ENCODE data around the gene PPP2R5E. TPM values are rescaled to one million over a fixed set of nuclear protein-coding genes. Genes with fewer than 3 reads are reported as not detected.

Gene PPP2R5E
- total and polyA plus RNA-seq, 4 donors, result 6.0 to 13.1 (median 8.4) TPM

DNA sequence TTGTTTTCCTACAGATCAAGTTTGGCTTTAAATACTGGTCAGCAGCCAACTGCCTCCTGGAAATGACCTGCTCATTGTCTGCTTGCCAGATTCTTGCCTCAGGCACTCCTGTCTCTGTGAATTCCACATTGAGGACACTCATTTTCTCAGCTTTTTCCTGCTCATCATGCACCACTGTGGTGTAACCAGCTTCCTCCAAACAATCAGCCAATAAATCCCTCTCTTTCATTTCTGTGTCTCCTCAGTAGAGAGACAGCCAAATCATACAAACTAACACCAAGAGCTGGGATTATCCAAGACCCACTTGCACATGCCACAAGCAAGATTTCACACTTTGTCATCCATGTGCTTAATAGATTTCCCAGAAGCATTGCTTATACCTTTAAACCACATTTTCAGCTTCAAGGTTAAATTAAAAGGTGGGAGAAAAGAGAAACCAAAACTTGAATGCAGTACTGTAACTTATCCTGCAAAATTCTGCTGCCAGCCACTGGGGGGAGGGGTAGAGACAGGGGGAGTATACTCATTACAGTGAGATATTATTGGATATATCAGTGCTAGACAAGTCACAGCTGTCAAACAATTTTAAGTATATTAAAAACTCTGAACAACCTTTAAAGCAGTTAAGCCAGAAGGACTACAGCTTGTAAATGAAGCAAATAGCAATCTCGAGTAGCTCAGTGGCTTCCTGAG, 105.0 kb downstream of the PPP2R5E start:
- no peaks in the 10 kb centered on the region for H3K36me3 ChIP-seq (ENCODE audit: control insufficient read depth in 4 of 4, insufficient read depth in 3 of 4, low read depth in 1 of 4, low read length in 3 of 4)
- H3K27me3 ChIP-seq (ENCODE audit: control insufficient read depth in 4 of 4, insufficient read depth in 4 of 4, low read length in 3 of 4), result no peaks in the 10 kb centered on the region
- TF ChIP-seq SP1 (IDR thresholded peaks at IDR 0.05) (peak; percentile 86), JUND (IDR thresholded peaks at IDR 0.05) (peak; percentile 62 to 74), YY1 (IDR thresholded peaks at IDR 0.05) (peak; percentile 78), HNF4A (conservative IDR thresholded peaks at IDR 0.05) (peak; percentile 64 to 74), HNF4G (IDR thresholded peaks at IDR 0.05) (peak; percentile 32), EGR1 (IDR thresholded peaks at IDR 0.05; ENCODE audit: low read depth in 2 of 2) (peak in 1 of 2 donors; percentile 34), TAF1 (conservative IDR thresholded peaks at IDR 0.05) (no peak), RAD21 (IDR thresholded peaks at IDR 0.05) (peak; percentile 49 to 59), FOXA2 (IDR thresholded peaks at IDR 0.05) (no peak), GABPA (IDR thresholded peaks at IDR 0.05 in 1 of 2, conservative IDR thresholded peaks at IDR 0.05 in 1 of 2) (no peak), NR2F2 (IDR thresholded peaks at IDR 0.05) (no peak), RXRA (IDR thresholded peaks at IDR 0.05) (peak; percentile 68 to 75), FOXA1 (IDR thresholded peaks at IDR 0.05) (no peak)
- TF ChIP-seq, protein P1, sequence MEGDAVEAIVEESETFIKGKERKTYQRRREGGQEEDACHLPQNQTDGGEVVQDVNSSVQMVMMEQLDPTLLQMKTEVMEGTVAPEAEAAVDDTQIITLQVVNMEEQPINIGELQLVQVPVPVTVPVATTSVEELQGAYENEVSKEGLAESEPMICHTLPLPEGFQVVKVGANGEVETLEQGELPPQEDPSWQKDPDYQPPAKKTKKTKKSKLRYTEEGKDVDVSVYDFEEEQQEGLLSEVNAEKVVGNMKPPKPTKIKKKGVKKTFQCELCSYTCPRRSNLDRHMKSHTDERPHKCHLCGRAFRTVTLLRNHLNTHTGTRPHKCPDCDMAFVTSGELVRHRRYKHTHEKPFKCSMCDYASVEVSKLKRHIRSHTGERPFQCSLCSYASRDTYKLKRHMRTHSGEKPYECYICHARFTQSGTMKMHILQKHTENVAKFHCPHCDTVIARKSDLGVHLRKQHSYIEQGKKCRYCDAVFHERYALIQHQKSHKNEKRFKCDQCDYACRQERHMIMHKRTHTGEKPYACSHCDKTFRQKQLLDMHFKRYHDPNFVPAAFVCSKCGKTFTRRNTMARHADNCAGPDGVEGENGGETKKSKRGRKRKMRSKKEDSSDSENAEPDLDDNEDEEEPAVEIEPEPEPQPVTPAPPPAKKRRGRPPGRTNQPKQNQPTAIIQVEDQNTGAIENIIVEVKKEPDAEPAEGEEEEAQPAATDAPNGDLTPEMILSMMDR (IDR thresholded peaks at IDR 0.05; ENCODE audit: low read depth, low read length, missing input control), result no peak
- TF ChIP-seq, protein P2, sequence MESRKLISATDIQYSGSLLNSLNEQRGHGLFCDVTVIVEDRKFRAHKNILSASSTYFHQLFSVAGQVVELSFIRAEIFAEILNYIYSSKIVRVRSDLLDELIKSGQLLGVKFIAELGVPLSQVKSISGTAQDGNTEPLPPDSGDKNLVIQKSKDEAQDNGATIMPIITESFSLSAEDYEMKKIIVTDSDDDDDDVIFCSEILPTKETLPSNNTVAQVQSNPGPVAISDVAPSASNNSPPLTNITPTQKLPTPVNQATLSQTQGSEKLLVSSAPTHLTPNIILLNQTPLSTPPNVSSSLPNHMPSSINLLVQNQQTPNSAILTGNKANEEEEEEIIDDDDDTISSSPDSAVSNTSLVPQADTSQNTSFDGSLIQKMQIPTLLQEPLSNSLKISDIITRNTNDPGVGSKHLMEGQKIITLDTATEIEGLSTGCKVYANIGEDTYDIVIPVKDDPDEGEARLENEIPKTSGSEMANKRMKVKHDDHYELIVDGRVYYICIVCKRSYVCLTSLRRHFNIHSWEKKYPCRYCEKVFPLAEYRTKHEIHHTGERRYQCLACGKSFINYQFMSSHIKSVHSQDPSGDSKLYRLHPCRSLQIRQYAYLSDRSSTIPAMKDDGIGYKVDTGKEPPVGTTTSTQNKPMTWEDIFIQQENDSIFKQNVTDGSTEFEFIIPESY (IDR thresholded peaks at IDR 0.05), result peak; percentile 50
- TF ChIP-seq, protein P3, sequence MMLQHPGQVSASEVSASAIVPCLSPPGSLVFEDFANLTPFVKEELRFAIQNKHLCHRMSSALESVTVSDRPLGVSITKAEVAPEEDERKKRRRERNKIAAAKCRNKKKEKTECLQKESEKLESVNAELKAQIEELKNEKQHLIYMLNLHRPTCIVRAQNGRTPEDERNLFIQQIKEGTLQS (IDR thresholded peaks at IDR 0.05), result peak; percentile 61
- TF ChIP-seq, protein P4, sequence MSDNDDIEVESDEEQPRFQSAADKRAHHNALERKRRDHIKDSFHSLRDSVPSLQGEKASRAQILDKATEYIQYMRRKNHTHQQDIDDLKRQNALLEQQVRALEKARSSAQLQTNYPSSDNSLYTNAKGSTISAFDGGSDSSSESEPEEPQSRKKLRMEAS (IDR thresholded peaks at IDR 0.05), result peak; percentile 71
- TF ChIP-seq, protein P5, sequence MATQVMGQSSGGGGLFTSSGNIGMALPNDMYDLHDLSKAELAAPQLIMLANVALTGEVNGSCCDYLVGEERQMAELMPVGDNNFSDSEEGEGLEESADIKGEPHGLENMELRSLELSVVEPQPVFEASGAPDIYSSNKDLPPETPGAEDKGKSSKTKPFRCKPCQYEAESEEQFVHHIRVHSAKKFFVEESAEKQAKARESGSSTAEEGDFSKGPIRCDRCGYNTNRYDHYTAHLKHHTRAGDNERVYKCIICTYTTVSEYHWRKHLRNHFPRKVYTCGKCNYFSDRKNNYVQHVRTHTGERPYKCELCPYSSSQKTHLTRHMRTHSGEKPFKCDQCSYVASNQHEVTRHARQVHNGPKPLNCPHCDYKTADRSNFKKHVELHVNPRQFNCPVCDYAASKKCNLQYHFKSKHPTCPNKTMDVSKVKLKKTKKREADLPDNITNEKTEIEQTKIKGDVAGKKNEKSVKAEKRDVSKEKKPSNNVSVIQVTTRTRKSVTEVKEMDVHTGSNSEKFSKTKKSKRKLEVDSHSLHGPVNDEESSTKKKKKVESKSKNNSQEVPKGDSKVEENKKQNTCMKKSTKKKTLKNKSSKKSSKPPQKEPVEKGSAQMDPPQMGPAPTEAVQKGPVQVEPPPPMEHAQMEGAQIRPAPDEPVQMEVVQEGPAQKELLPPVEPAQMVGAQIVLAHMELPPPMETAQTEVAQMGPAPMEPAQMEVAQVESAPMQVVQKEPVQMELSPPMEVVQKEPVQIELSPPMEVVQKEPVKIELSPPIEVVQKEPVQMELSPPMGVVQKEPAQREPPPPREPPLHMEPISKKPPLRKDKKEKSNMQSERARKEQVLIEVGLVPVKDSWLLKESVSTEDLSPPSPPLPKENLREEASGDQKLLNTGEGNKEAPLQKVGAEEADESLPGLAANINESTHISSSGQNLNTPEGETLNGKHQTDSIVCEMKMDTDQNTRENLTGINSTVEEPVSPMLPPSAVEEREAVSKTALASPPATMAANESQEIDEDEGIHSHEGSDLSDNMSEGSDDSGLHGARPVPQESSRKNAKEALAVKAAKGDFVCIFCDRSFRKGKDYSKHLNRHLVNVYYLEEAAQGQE (IDR thresholded peaks at IDR 0.05), result peak; percentile 53
- no peak for DNase-seq (ENCODE audit: low spot score)
- H3K4me3 ChIP-seq (ENCODE audit: low read depth in 1 of 3, low read length in 3 of 3), result peak overlapping the region in 2 of 3 donors; percentile 42 to 48
- WGBS, result 41% methylated on average over 1 of the region's 1 CpG
- no peaks in the 10 kb centered on the region for H3K9me3 ChIP-seq (ENCODE audit: control insufficient read depth in 4 of 4, low read length in 3 of 4)
- peaks cover 17 to 51% (median 26%) of the 10 kb centered on the region in 4 donors for H3K4me1 ChIP-seq (ENCODE audit: control insufficient read depth in 4 of 4, insufficient read depth in 4 of 4, low read length in 3 of 4)
- peak overlapping the region; percentile 90 to 98 for H3K27ac ChIP-seq (ENCODE audit: low read depth in 1 of 2, low read length in 2 of 2)
- H3K9ac ChIP-seq (ENCODE audit: low read depth in 1 of 2, low read length in 2 of 2), result peak overlapping the region; percentile 52 to 69

Data from liver (tissue), 9 donors.